MCF 10A (cell line): Measurements from ENCODE around the gene DYSF. TPM values are rescaled to one million over a fixed set of nuclear protein-coding genes. Genes with fewer than 3 reads are reported as not detected.

Experiments used
- BruUV-seq: library from RNA; stranded (reverse); fragments of 400-500 nt; replicated peaks from 2 replicates; lab custom pipeline; 2021; lab: Mats Ljungman, UMichigan
- CTCF ChIA-PET: fragments of 300-600 bp; sonication (Branson Sonifier 250); formaldehyde crosslinking; extraction: SDS; loops from one replicate; lab custom pipeline; 2021; ENCODE audit warnings: antibody characterized with exemption, inconsistent platforms; lab: Yijun Ruan, JAX
- POLR2A ChIA-PET: fragments of 300-600, 350-650 bp; sonication (Branson Sonifier 250); formaldehyde crosslinking; extraction: SDS; loops from one replicate; lab custom pipeline; 2020; ENCODE audit warnings: antibody characterized with exemption, inconsistent platforms; lab: Yijun Ruan, JAX
- DNase-seq: peaks from one replicate; pipeline ENCODE4 v3.0.0-alpha.2; 2018; ENCODE audit not compliant: unreplicated experiment
- H3K27ac Mint-ChIP-seq: one replicate; pipeline ENCODE4 v1.8.0; 2022; ENCODE audit warnings: mild to moderate bottlenecking, low read depth, mixed read lengths; ENCODE audit not compliant: unreplicated experiment
- H3K27me3 Mint-ChIP-seq: one replicate; pipeline ENCODE4 v1.8.0; 2022; ENCODE audit warnings: mixed read lengths; ENCODE audit not compliant: insufficient read depth, unreplicated experiment
- H3K36me3 Mint-ChIP-seq: one replicate; pipeline ENCODE4 v1.8.0; 2022; ENCODE audit warnings: mild to moderate bottlenecking, moderate library complexity, mixed read lengths; ENCODE audit not compliant: insufficient read depth, unreplicated experiment
- H3K4me1 Mint-ChIP-seq: one replicate; pipeline ENCODE4 v1.8.0; 2022; ENCODE audit warnings: mixed read lengths; ENCODE audit not compliant: insufficient read depth, unreplicated experiment
- H3K4me3 Mint-ChIP-seq: one replicate; pipeline ENCODE4 v1.8.0; 2022; ENCODE audit warnings: mild to moderate bottlenecking, moderate library complexity, mixed read lengths; ENCODE audit not compliant: unreplicated experiment
- H3K9me3 Mint-ChIP-seq: one replicate; pipeline ENCODE4 v1.8.0; 2022; ENCODE audit warnings: mixed read lengths; ENCODE audit not compliant: unreplicated experiment
- intact Hi-C: fragments of 100-400 bp; cut with micrococcal nuclease; formaldehyde crosslinking; loops from 2 replicates; pipeline ENCODE4 v1.14.1; 2022
- total RNA-seq: library from RNA; stranded (reverse); gene quantifications from 2 replicates; pipeline ENCODE4 v1.2.3, GENCODE V29; 2022
- TF ChIP-seq, protein P1 (sequence below): fragments of 200-600 bp; IDR thresholded peaks from one replicate; pipeline ENCODE4 v1.8.0; 2022; ENCODE audit warnings: antibody characterized with exemption, mild to moderate bottlenecking; ENCODE audit not compliant: unreplicated experiment

DYSF gene
- total RNA-seq, 1 experiment from 2014 or later, result 2.0 TPM

DNA sequence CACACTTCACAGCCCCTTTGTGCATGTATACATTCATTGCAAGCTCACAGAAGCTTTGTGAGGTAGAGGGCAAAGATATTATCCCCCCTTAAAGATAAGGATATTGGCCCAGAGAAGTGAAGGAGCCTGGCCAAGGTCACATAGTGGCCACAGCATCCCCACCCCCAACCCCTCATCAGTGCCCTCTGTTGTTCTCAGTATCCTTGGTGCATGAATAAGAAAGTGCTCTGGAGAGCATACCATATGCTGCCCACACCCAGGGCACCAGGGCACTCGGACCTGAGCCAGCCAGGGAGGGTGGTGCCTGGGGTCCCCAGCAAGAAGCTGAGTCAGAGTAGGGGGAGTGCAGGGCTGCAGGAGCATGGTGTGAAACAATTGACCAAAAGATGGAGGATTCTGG lies 3.3 kb downstream of the DYSF start:
- Mint-ChIP-seq H3K4me3 (no peak overlapping the region), H3K27ac (no peak overlapping the region), H3K36me3 (peaks cover 6% of the 10 kb centered on the region), H3K27me3 (no peaks in the 10 kb centered on the region), H3K4me1 (peaks cover 25% of the 10 kb centered on the region), H3K9me3 (no peaks in the 10 kb centered on the region)
- ChIA-PET CTCF (interaction anchor here (1.7 kb wide), 1 partner anchor 56 kb away, joined by 3 read pairs; no protein-coding TSS in a partner anchor), POLR2A (no interaction called here)
- TF ChIP-seq, protein P1, sequence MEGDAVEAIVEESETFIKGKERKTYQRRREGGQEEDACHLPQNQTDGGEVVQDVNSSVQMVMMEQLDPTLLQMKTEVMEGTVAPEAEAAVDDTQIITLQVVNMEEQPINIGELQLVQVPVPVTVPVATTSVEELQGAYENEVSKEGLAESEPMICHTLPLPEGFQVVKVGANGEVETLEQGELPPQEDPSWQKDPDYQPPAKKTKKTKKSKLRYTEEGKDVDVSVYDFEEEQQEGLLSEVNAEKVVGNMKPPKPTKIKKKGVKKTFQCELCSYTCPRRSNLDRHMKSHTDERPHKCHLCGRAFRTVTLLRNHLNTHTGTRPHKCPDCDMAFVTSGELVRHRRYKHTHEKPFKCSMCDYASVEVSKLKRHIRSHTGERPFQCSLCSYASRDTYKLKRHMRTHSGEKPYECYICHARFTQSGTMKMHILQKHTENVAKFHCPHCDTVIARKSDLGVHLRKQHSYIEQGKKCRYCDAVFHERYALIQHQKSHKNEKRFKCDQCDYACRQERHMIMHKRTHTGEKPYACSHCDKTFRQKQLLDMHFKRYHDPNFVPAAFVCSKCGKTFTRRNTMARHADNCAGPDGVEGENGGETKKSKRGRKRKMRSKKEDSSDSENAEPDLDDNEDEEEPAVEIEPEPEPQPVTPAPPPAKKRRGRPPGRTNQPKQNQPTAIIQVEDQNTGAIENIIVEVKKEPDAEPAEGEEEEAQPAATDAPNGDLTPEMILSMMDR, result no peak
- no peak for DNase-seq
- BruUV-seq, result no TSS peak
- intact Hi-C loops, result no loop called here

DNA sequence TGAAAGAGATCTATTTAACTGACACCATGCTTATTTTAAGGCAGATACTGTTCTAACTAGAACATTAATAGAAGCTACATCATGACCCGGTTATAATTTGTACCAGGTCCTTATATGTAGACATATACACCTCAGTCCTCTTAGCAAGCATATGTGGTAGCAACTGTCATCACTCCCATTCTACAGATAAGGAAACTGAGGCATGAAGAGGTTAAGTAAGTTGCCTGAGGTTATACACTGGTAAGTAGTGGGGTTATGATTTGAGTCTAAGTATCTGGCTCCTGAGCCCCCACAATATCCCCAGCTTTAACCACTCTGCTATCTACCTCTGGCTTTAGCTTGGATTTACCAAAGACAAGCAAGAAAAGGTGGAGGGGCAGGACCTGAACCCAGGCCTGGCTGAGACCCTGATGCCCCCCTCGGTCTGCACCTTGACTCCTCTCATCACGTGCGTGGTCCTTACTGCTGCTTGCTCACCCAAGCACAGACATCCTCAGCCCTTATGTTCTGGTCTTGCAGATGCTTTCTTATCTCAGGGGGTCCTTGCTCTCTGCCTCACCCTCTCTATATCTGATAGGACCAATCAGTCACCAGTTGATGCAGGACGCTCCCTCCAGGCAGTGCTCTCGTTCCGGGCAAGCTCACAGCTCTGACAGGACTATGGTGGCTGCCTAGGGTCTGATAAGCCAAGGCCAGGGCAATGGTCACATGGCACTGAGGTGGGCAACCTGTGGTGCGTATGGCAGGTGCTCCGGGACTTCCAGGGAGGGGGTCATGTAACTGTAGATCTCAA lies 4.0 kb downstream of the DYSF start:
- DNase-seq, result no peak
- no peaks in the 10 kb centered on the region for H3K27me3 Mint-ChIP-seq
- ChIA-PET CTCF (interaction anchor here (0.8 to 1.7 kb wide), 3 partner anchors 12 to 159 kb away, joined by 3 read pairs; no protein-coding TSS in a partner anchor), POLR2A (interaction anchor here (0.5 kb wide), 1 partner anchor 991 kb away, joined by 3 read pairs; no protein-coding TSS in a partner anchor)
- intact Hi-C loops, result no loop called here
- H3K27ac Mint-ChIP-seq, result no peak overlapping the region
- TF ChIP-seq, protein P1, result no peak
- no peaks in the 10 kb centered on the region for H3K9me3 Mint-ChIP-seq
- H3K4me1 Mint-ChIP-seq, result peaks cover 18% of the 10 kb centered on the region
- BruUV-seq, result no TSS peak
- H3K36me3 Mint-ChIP-seq, result peaks cover 6% of the 10 kb centered on the region
- no peak overlapping the region for H3K4me3 Mint-ChIP-seq

DNA sequence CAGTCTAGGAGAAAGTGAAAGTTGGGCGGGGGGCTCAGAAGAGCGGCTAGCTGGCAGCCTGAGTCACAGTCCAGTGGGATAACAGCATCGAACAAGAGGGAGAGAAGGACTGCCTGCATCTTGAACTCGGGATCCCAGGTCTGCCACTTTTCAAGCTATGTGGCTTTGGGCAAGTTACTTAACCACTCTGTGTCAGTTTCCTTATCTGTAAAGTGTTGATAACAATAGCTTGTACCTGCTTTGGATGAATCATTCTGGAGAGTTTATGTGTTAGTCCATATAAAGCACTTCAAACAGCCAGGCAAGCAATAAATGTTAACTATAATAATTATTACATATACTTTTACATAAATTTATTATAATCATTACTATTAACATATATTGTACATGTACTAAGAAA lies 4.6 kb downstream of the DYSF start:
- intact Hi-C loops, result no loop called here
- CTCF ChIA-PET, result interaction anchor here (0.8 to 1.2 kb wide), 2 partner anchors 11 to 160 kb away, joined by 3 read pairs; no protein-coding TSS in a partner anchor
- POLR2A ChIA-PET, result interaction anchor here (0.5 kb wide), 1 partner anchor 991 kb away, joined by 3 read pairs; no protein-coding TSS in a partner anchor
- Mint-ChIP-seq H3K36me3 (peaks cover 6% of the 10 kb centered on the region), H3K4me1 (peaks cover 13% of the 10 kb centered on the region), H3K27ac (no peak overlapping the region), H3K9me3 (no peaks in the 10 kb centered on the region), H3K27me3 (no peaks in the 10 kb centered on the region), H3K4me3 (no peak overlapping the region)
- TF ChIP-seq, protein P1, result no peak
- no TSS peak for BruUV-seq
- no peak for DNase-seq

DNA sequence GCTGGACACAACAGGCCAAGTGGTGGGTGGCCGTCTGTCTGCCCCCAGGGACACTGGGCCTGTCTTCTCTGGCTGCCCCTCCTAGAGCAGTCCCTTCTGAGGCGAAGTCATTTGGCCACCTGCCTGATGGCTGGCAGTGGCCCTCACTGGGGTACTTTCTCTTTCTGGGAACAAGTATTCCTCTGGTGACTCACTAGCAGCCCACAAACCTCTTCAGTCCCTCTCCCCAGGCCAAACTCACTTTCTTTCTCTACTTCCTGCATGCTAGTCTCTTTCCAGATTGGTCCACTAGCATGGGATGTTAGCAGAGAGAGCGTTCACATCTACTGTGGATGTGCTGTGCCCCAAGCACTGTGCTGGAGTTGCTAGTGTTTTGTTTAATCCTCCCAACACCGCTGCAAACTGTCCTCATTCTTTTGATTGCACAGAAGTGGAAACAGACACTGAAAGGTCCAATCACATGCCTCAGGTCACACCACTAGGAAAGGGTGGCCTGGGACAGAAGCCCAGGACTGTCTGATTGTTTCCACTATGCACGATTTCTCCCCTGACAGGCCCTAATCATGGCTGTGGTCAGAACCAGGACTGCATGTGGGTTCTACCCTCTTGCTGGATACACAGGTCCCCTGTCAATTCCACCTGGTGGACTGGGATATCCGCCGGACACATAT lies 5.2 kb downstream of the DYSF start:
- H3K9me3 Mint-ChIP-seq, result no peaks in the 10 kb centered on the region
- peak; percentile 44 for DNase-seq
- H3K4me3 Mint-ChIP-seq, result no peak overlapping the region
- intact Hi-C loops, result no loop called here
- peaks cover 6% of the 10 kb centered on the region for H3K36me3 Mint-ChIP-seq
- POLR2A ChIA-PET, result interaction anchor here (1.0 kb wide), 1 partner anchor 28 kb away, joined by 3 read pairs; no protein-coding TSS in a partner anchor
- BruUV-seq, result no TSS peak
- no peak overlapping the region for H3K27ac Mint-ChIP-seq
- no peaks in the 10 kb centered on the region for H3K27me3 Mint-ChIP-seq
- CTCF ChIA-PET, result interaction anchor here (0.6 to 1.2 kb wide), 4 partner anchors 11 to 552 kb away, joined by 3 read pairs; no protein-coding TSS in a partner anchor
- TF ChIP-seq, protein P1, result no peak
- peaks cover 13% of the 10 kb centered on the region for H3K4me1 Mint-ChIP-seq
